GM12872 (cell line): ENCODE data around the gene SCARF1.

ENCODE experiments used
- TF ChIP-seq, protein P1 (sequence below): IDR thresholded peaks from 3 replicates; pipeline ENCODE4 v1.5.1; 2011; ENCODE audit warnings: low read depth, mild to moderate bottlenecking, low read length, moderate library complexity; ENCODE audit not compliant: insufficient read depth

The SCARF1 gene

DNA sequence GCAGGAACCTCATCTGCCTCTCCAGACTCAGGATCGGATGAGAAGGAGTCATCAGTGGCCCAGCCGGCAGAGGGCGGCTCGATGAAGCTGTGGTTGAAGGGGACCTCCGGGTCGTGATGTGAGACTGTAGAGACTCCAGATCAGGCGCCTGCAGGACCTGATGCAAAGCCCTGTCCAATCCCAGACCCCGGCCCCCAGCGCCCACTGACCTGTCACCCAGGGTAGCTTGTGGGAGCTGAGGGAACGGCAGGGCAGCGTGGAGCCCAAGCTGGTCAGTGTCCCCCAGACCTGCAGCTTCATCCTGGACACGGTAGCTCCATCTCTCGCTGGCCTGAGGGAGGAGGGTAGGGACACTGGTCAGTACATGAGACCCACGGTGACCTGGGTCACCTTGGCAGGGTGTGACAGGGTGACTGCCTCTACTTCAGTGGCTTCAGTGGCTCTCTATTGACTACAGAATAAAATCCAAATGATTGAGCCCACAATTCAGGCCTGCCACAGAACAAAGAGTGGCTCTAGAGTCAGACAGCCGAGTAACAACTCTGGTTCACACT lies 8.7 kb downstream of the SCARF1 start:
- TF ChIP-seq, protein P1, sequence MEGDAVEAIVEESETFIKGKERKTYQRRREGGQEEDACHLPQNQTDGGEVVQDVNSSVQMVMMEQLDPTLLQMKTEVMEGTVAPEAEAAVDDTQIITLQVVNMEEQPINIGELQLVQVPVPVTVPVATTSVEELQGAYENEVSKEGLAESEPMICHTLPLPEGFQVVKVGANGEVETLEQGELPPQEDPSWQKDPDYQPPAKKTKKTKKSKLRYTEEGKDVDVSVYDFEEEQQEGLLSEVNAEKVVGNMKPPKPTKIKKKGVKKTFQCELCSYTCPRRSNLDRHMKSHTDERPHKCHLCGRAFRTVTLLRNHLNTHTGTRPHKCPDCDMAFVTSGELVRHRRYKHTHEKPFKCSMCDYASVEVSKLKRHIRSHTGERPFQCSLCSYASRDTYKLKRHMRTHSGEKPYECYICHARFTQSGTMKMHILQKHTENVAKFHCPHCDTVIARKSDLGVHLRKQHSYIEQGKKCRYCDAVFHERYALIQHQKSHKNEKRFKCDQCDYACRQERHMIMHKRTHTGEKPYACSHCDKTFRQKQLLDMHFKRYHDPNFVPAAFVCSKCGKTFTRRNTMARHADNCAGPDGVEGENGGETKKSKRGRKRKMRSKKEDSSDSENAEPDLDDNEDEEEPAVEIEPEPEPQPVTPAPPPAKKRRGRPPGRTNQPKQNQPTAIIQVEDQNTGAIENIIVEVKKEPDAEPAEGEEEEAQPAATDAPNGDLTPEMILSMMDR = no peak

DNA sequence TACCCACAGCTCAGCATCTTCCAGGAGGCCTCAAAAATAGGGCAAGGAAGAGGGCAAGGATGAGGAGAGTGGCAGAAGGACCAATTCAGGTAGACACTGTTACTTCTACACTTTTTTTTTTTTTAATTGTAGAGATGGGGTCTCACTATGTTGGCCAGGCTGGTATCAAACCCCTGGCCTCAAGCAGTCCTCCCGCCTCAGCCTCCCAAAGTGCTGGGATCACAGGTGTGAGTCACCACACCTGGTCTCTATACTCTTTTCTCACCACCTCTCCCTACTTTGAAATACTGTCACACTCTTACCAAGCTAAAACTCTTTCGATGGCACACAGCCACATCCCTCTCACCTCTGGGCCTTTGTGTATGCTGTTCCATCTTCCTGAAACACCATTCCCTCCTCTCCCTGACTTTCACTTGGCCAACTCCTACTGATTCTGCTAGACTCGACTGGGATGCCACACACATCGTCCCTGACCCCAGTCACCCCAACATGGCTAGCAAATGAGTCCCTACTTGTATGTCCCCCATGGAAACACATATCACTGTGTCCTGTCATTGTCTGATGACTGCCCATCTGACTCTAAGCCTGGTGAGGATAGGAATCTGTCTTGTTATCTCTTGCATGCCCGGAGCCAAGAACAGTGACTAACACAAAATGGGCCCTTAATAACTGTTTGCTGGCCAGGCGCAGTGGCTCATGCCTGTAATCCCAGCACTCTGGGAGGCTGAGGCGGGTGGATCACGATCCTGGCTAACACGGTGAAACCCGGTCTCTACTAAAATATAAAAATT lies 9.7 kb downstream of the SCARF1 start:
- TF ChIP-seq, protein P1 = no peak

DNA sequence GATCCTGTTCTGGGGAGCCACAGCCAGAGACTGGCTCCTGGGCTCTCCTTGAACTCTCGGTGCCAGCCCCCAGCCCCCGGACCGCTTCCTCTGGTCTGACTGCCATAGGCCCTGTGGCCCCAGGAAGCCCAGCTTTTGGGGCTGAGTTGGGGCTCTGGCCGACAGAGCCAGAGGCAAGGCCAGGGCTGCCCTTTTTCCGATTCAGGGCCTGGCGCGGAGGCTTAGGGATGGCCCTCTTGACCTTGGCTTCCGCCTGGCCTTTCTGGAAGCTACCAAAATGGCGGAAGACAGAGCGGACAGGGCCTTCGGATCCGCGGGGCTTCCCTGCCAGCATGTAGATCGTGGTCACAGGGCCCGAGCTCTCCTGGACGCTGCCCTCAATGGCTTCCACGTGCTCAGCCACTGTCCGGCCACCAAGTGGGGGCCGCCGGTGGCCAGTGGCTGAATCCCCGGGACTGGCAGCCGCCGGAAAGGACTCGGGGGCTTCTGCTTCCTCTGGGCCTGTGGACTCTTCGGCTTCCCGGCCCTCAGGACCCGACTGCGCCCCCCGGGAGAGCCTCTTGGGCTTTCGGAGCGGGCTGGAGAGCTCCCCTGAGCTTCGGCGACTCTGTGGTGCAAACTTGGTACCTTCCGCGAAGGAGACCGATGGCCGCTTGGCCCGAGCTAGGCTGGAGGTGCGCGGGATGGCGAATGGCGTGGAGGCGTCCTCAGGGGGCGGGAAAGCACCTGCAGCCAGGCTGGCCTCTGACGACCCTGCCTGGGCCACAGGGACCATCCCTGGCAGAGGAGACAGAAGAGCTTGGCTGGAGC lies 10.5 kb downstream of the SCARF1 start:
- TF ChIP-seq, protein P1 = no peak

DNA sequence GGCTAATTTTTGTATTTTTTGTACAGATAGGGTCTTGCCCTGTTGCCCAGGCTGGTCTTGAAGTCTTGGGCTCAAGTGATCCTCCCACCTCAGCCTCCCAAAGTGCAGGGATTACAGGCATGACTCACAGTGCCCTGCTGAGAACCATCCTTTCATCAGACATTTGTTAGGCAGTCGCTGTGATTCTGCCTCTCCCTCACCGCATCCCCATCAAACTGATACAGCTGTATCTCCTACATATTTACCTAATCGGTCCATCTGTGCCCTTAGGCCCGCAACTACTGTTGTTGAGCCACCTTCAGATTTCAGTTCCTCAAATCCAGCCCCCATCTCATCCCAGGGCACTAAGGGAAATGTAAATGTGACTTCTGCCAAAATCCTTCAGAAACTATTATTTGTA lies 14.9 kb downstream of the SCARF1 start:
- TF ChIP-seq, protein P1 = no peak

DNA sequence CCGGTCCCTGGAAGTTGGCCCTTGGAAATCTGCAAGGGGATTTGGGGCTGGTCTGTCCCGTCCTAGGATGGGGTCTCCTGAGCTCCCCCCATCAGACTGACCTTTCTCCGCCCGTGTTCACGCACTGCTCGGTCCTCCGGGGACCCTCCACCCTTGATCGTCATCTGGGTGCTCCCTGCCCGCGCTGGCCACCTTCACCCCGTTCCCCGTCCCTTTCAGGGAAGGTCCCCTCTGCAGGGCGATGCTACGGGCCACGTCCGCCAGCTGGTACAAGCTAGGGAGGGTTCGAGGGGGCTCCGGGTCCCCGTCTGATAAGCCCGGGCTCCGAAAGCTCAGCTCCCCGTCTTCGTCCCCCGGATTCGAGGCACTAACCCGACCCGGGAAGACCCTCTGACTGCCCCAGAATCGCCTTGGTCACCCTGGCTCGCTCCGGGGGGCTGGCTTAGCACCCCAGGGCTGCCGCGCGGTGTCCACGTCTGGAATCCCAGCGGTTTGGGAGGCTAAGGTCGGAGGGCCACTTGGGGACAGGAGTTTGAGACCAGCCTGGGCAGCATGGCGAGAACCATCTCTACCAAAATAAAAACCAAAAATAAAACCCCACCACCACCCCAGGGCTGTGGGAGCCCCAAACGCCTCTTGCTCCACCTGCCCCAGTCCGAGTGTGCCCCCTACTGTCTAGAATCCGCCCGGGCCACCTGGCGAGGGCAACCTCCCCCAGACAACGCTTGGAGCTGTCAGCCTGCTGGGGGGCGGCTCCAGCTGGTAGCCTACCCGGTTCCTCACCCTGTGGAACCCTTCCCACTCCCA lies 15.8 kb downstream of the SCARF1 start:
- TF ChIP-seq, protein P1 = peak; percentile 79

DNA sequence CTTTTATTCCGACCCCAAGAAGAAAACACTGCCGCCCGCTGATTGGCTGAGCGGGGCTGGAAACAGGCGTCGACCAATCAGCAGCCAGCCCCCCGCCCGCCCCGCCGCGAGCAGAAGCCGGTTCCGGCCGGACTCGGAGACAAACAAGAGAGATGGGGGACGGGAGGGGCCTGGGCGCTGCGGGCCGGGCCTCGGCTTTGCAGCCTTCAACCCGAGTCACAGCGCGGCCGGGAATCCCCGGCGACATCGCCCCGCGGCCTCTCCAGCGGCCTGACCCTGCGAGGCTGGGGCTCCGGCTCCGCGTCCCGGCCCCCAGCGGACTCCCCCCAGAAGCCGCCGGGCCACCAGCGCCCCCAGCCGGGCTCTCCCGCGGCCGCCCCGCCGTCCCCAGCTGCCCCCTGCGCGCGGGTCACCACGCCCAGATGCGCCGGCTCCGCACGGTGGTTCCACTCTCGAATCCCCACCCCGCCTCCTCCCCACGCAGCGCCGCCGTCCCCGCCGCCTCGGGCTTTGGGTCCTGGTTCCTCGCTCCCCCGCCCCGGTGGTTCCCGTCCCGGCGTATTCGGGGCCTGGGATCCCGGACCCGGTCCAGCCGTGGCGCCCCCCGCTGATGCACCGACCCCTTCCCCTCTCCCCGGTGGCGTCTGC lies 16.6 kb downstream of the SCARF1 start:
- TF ChIP-seq, protein P1 = peak; percentile 39; the same call in 2 of the 3 replicates
